ENCODE results near the gene C15orf62.
A peak's percentile ranks its signal among the peaks of the same experiment; 100 is the strongest.

Gene C15orf62

GRCh38 chr15:40776537-40777141 is 6.9 kb downstream of the C15orf62 start:
- DNase-seq (ENCODE audit: low read depth in 2 of 3, low spot score in 1 of 3): no peak

- DNase-seq (ENCODE audit: low read depth in 2 of 3, low spot score in 1 of 3): peak; percentile 51 to 69 (median 52)
Observed at GRCh38 chr15:40782609-40783227, 12.9 kb downstream of the C15orf62 start.

- no peak for DNase-seq (ENCODE audit: low read depth in 2 of 3, low spot score in 1 of 3)
Observed at GRCh38 chr15:40785164-40785563, 15.4 kb downstream of the C15orf62 start.

- no peak for DNase-seq (ENCODE audit: low read depth in 2 of 3, low spot score in 1 of 3)
Observed at GRCh38 chr15:40785814-40786213, 16.0 kb downstream of the C15orf62 start.

- peak; percentile 47 to 56 (median 55) for DNase-seq (ENCODE audit: low read depth in 2 of 3, low spot score in 1 of 3)
Observed at GRCh38 chr15:40787344-40787841, 17.6 kb downstream of the C15orf62 start.

- no peak for DNase-seq (ENCODE audit: low read depth in 2 of 3, low spot score in 1 of 3)
Observed at GRCh38 chr15:40787991-40788390, 18.2 kb downstream of the C15orf62 start.

- no peak for DNase-seq (ENCODE audit: low read depth in 2 of 3, low spot score in 1 of 3)
Observed at GRCh38 chr15:40789119-40789518, 19.3 kb downstream of the C15orf62 start.

GRCh38 chr15:40789999-40790398 is 20.2 kb downstream of the C15orf62 start:
- DNase-seq (ENCODE audit: low read depth in 2 of 3, low spot score in 1 of 3): no peak

GRCh38 chr15:40790718-40791117 is 20.9 kb downstream of the C15orf62 start:
- DNase-seq (ENCODE audit: low read depth in 2 of 3, low spot score in 1 of 3): no peak

GRCh38 chr15:40792394-40792793 is 22.6 kb downstream of the C15orf62 start:
- DNase-seq (ENCODE audit: low read depth in 2 of 3, low spot score in 1 of 3): no peak

GRCh38 chr15:40793216-40793989 is 23.6 kb downstream of the C15orf62 start:
- peak; percentile 25 to 29 (median 28) for DNase-seq (ENCODE audit: low read depth in 2 of 3, low spot score in 1 of 3)

- no peak for DNase-seq (ENCODE audit: low read depth in 2 of 3, low spot score in 1 of 3)
Observed at GRCh38 chr15:40796041-40796440, 26.3 kb downstream of the C15orf62 start.

- no peak for DNase-seq (ENCODE audit: low read depth in 2 of 3, low spot score in 1 of 3)
Observed at GRCh38 chr15:40796512-40796911, 26.7 kb downstream of the C15orf62 start.

GRCh38 chr15:40799523-40799922 is 29.7 kb downstream of the C15orf62 start:
- no peak for DNase-seq (ENCODE audit: low read depth in 2 of 3, low spot score in 1 of 3)

GRCh38 chr15:40803076-40803475 is 33.3 kb downstream of the C15orf62 start:
- no peak for DNase-seq (ENCODE audit: low read depth in 2 of 3, low spot score in 1 of 3)

- DNase-seq (ENCODE audit: low read depth in 2 of 3, low spot score in 1 of 3): no peak
Observed at GRCh38 chr15:40803688-40804087, 33.9 kb downstream of the C15orf62 start.

GRCh38 chr15:40806672-40807027 is 36.9 kb downstream of the C15orf62 start:
- DNase-seq (ENCODE audit: low read depth in 2 of 3, low spot score in 1 of 3): no peak

- DNase-seq (ENCODE audit: low read depth in 2 of 3, low spot score in 1 of 3): peak; percentile 87 to 93 (median 92)
Observed at GRCh38 chr15:40807028-40807887, 37.5 kb downstream of the C15orf62 start, which contains the start of the genes DNAJC17 and ZFYVE19. DNAJC17 (minus strand) TSS chr15:40807473; CDS start chr15:40807446, 27 bp downstream. ZFYVE19 (plus strand) TSS chr15:40807089; CDS start chr15:40807590, 501 bp downstream.

GRCh38 chr15:40807888-40808461 is 38.2 kb downstream of the C15orf62 start:
- DNase-seq (ENCODE audit: low read depth in 2 of 3, low spot score in 1 of 3): no peak

GRCh38 chr15:40808861-40809450 is 39.2 kb downstream of the C15orf62 start:
- DNase-seq (ENCODE audit: low read depth in 2 of 3, low spot score in 1 of 3): no peak
